BLaER1 (cell line): ENCODE results near the gene VCPKMT.

Experiments used
- H3K27ac ChIP-seq: shearing (Covaris generic); formaldehyde crosslinking; 2 replicates; pipeline ENCODE4 v1.8.1; 2022
- H3K27me3 ChIP-seq: shearing (Covaris generic); formaldehyde crosslinking; 2 replicates; pipeline ENCODE4 v1.8.1; 2022
- H3K36me3 ChIP-seq: shearing (Covaris generic); formaldehyde crosslinking; 2 replicates; pipeline ENCODE4 v1.8.1; 2022
- H3K4me1 ChIP-seq: shearing (Covaris generic); formaldehyde crosslinking; 2 replicates; pipeline ENCODE4 v1.8.1; 2022
- H3K4me2 ChIP-seq: shearing (Covaris generic); formaldehyde crosslinking; 2 replicates; pipeline ENCODE4 v1.8.1; 2022
- H3K4me3 ChIP-seq: shearing (Covaris generic); formaldehyde crosslinking; 2 replicates; pipeline ENCODE4 v1.8.1; 2022
- H3K9ac ChIP-seq: shearing (Covaris generic); formaldehyde crosslinking; 2 replicates; pipeline ENCODE4 v1.8.1; 2022
- H3K9me3 ChIP-seq: shearing (Covaris generic); formaldehyde crosslinking; 2 replicates; pipeline ENCODE4 v1.8.1; 2022
- H4K20me1 ChIP-seq: shearing (Covaris generic); formaldehyde crosslinking; 2 replicates; pipeline ENCODE4 v1.8.1; 2022
- Cebpa-rat ChIP-seq: shearing (Covaris generic); IDR thresholded peaks from 2 replicates; pipeline ENCODE4 v1.8.1; 2022

Gene VCPKMT

GRCh38 chr14:50113381-50114035 lies 2.9 kb downstream of the VCPKMT start:
- no peaks in the 10 kb centered on the region for H3K27me3 ChIP-seq
- H3K9ac ChIP-seq: no peak overlapping the region; the same call in 1 of the 2 replicates
- no peak overlapping the region for H3K4me2 ChIP-seq
- peaks cover 69% of the 10 kb centered on the region for H3K36me3 ChIP-seq
- H3K9me3 ChIP-seq: no peaks in the 10 kb centered on the region
- TF ChIP-seq Cebpa-rat: no peak
- peaks cover 21% of the 10 kb centered on the region; the same call in 1 of the 2 replicates for H4K20me1 ChIP-seq
- H3K4me1 ChIP-seq: peaks cover 23% of the 10 kb centered on the region
- H3K27ac ChIP-seq: no peak overlapping the region
- no peak overlapping the region for H3K4me3 ChIP-seq

GRCh38 chr14:50110323-50111037 lies 5.9 kb downstream of the VCPKMT start:
- Histone ChIP-seq H3K4me1 (peaks cover 12% of the 10 kb centered on the region), H3K27ac (no peak overlapping the region), H3K4me2 (no peak overlapping the region), H3K9ac (no peak overlapping the region), H3K36me3 (peaks cover 89% of the 10 kb centered on the region), H3K4me3 (no peak overlapping the region), H3K27me3 (no peaks in the 10 kb centered on the region), H3K9me3 (no peaks in the 10 kb centered on the region), H4K20me1 (peaks cover 32% of the 10 kb centered on the region)
- no peak for TF ChIP-seq Cebpa-rat

- no peak overlapping the region for H3K9ac ChIP-seq
- H4K20me1 ChIP-seq: peaks cover 28% of the 10 kb centered on the region
- no peaks in the 10 kb centered on the region for H3K27me3 ChIP-seq
- H3K4me3 ChIP-seq: no peak overlapping the region
- H3K4me2 ChIP-seq: no peak overlapping the region
- H3K27ac ChIP-seq: no peak overlapping the region
- no peaks in the 10 kb centered on the region for H3K9me3 ChIP-seq
- peaks cover under 1% of the 10 kb centered on the region; the same call in 1 of the 2 replicates for H3K4me1 ChIP-seq
- H3K36me3 ChIP-seq: peaks cover 79% of the 10 kb centered on the region
- TF ChIP-seq Cebpa-rat: no peak
Observed at GRCh38 chr14:50109342-50109741, 7.0 kb downstream of the VCPKMT start.

- peaks cover 76% of the 10 kb centered on the region for H3K36me3 ChIP-seq
Observed at GRCh38 chr14:50107850-50108249, 8.5 kb downstream of the VCPKMT start.

GRCh38 chr14:50106178-50106577 lies 10.2 kb downstream of the VCPKMT start:
- Histone ChIP-seq H3K36me3 (peaks cover 59% of the 10 kb centered on the region), H3K4me2 (no peak overlapping the region)
- TF ChIP-seq Cebpa-rat: no peak

More at GRCh38 chr14:50107850-50108249, 8.5 kb downstream of the VCPKMT start:
- Histone ChIP-seq H3K4me2 (no peak overlapping the region), H3K9me3 (no peaks in the 10 kb centered on the region), H3K4me1 (no peaks in the 10 kb centered on the region), H3K4me3 (no peak overlapping the region), H3K27me3 (no peaks in the 10 kb centered on the region), H4K20me1 (peaks cover 27% of the 10 kb centered on the region), H3K9ac (no peak overlapping the region), H3K27ac (no peak overlapping the region)
- TF ChIP-seq Cebpa-rat: no peak

GRCh38 chr14:50103558-50103957 lies 12.8 kb downstream of the VCPKMT start:
- Histone ChIP-seq H3K9me3 (no peaks in the 10 kb centered on the region), H3K4me3 (no peak overlapping the region), H3K36me3 (peaks cover 35% of the 10 kb centered on the region), H3K27ac (no peak overlapping the region), H3K4me2 (no peak overlapping the region), H3K27me3 (no peaks in the 10 kb centered on the region), H3K9ac (no peak overlapping the region), H4K20me1 (peaks cover 11% of the 10 kb centered on the region; the same call in 1 of the 2 replicates), H3K4me1 (no peaks in the 10 kb centered on the region)
- no peak for TF ChIP-seq Cebpa-rat

More at GRCh38 chr14:50106178-50106577, 10.2 kb downstream of the VCPKMT start:
- Histone ChIP-seq H3K27ac (no peak overlapping the region), H4K20me1 (peaks cover 22% of the 10 kb centered on the region), H3K9me3 (no peaks in the 10 kb centered on the region), H3K9ac (no peak overlapping the region), H3K4me3 (no peak overlapping the region), H3K27me3 (no peaks in the 10 kb centered on the region), H3K4me1 (no peaks in the 10 kb centered on the region)

- Histone ChIP-seq H3K9me3 (no peaks in the 10 kb centered on the region), H4K20me1 (no peaks in the 10 kb centered on the region), H3K27ac (no peak overlapping the region), H3K4me1 (no peaks in the 10 kb centered on the region), H3K36me3 (peaks cover 15% of the 10 kb centered on the region), H3K27me3 (no peaks in the 10 kb centered on the region), H3K9ac (no peak overlapping the region), H3K4me3 (no peak overlapping the region), H3K4me2 (no peak overlapping the region)
- TF ChIP-seq Cebpa-rat: no peak
Observed at GRCh38 chr14:50101417-50101816, 15.0 kb downstream of the VCPKMT start.

- H3K4me3 ChIP-seq: no peak overlapping the region
- H3K4me2 ChIP-seq: no peak overlapping the region
- H3K4me1 ChIP-seq: no peaks in the 10 kb centered on the region
- H3K36me3 ChIP-seq: peaks cover 11% of the 10 kb centered on the region; the same call in 1 of the 2 replicates
- no peak overlapping the region for H3K9ac ChIP-seq
- no peaks in the 10 kb centered on the region for H3K27me3 ChIP-seq
- no peaks in the 10 kb centered on the region for H4K20me1 ChIP-seq
- H3K9me3 ChIP-seq: no peaks in the 10 kb centered on the region
- TF ChIP-seq Cebpa-rat: no peak
- H3K27ac ChIP-seq: no peak overlapping the region
Observed at GRCh38 chr14:50100805-50101204, 15.6 kb downstream of the VCPKMT start.

GRCh38 chr14:50099335-50099734 lies 17.0 kb downstream of the VCPKMT start:
- H3K4me1 ChIP-seq: no peaks in the 10 kb centered on the region
- H3K9ac ChIP-seq: no peak overlapping the region
- no peaks in the 10 kb centered on the region for H3K27me3 ChIP-seq
- peaks cover 16% of the 10 kb centered on the region; the same call in 1 of the 2 replicates for H3K36me3 ChIP-seq
- no peaks in the 10 kb centered on the region for H4K20me1 ChIP-seq
- H3K9me3 ChIP-seq: no peaks in the 10 kb centered on the region
- H3K4me3 ChIP-seq: no peak overlapping the region
- no peak for TF ChIP-seq Cebpa-rat
- H3K27ac ChIP-seq: no peak overlapping the region
- no peak overlapping the region for H3K4me2 ChIP-seq

- Histone ChIP-seq H4K20me1 (no peaks in the 10 kb centered on the region), H3K27me3 (no peaks in the 10 kb centered on the region), H3K4me2 (no peak overlapping the region), H3K4me3 (no peak overlapping the region), H3K9me3 (no peaks in the 10 kb centered on the region), H3K4me1 (peaks cover 11% of the 10 kb centered on the region), H3K27ac (no peak overlapping the region), H3K36me3 (0 out of 2 replicates have a peak, but pooled peaks cover 5% of the 10 kb centered on the region), H3K9ac (no peak overlapping the region)
- TF ChIP-seq Cebpa-rat: no peak
Observed at GRCh38 chr14:50095895-50096294, 20.5 kb downstream of the VCPKMT start.
